NCI-H1048 (cell line): ENCODE measurements around the gene BOC.

Experiments used
- DNase-seq: peaks from one replicate; lab custom pipeline; 2025; lab: John Stamatoyannopoulos, UW

The BOC gene

GRCh38 chr3:113271189-113271588 is 59.8 kb downstream of the BOC start:
- no peak for DNase-seq

- peak; percentile 43 for DNase-seq
Observed at GRCh38 chr3:113271594-113272384, 60.4 kb downstream of the BOC start.

GRCh38 chr3:113272385-113272779 is 61.0 kb downstream of the BOC start:
- no peak for DNase-seq

GRCh38 chr3:113273011-113273410 is 61.7 kb downstream of the BOC start:
- DNase-seq: no peak

- no peak for DNase-seq
Observed at GRCh38 chr3:113273604-113274378, 62.4 kb downstream of the BOC start.

- DNase-seq: no peak
Observed at GRCh38 chr3:113274425-113275257, 63.3 kb downstream of the BOC start.

- no peak for DNase-seq
Observed at GRCh38 chr3:113275258-113275556, 63.9 kb downstream of the BOC start.

- DNase-seq: no peak
Observed at GRCh38 chr3:113275583-113275928, 64.2 kb downstream of the BOC start.

GRCh38 chr3:113275929-113276750 is 64.8 kb downstream of the BOC start:
- peak; percentile 45 for DNase-seq

- DNase-seq: no peak
Observed at GRCh38 chr3:113276751-113277080, 65.4 kb downstream of the BOC start.

- DNase-seq: no peak
Observed at GRCh38 chr3:113277414-113277813, 66.1 kb downstream of the BOC start.

- DNase-seq: no peak
Observed at GRCh38 chr3:113277941-113278598, 66.7 kb downstream of the BOC start.

- no peak for DNase-seq
Observed at GRCh38 chr3:113278599-113278955, 67.2 kb downstream of the BOC start.

- no peak for DNase-seq
Observed at GRCh38 chr3:113279686-113280085, 68.3 kb downstream of the BOC start.

- no peak for DNase-seq
Observed at GRCh38 chr3:113283306-113283705, 71.9 kb downstream of the BOC start.

GRCh38 chr3:113284453-113285050 is 73.2 kb downstream of the BOC start:
- no peak for DNase-seq

- DNase-seq: no peak
Observed at GRCh38 chr3:113285226-113285625, 73.9 kb downstream of the BOC start.

- DNase-seq: no peak
Observed at GRCh38 chr3:113285741-113286140, 74.4 kb downstream of the BOC start.

- DNase-seq: no peak
Observed at GRCh38 chr3:113286524-113286923, 75.2 kb downstream of the BOC start.

- no peak for DNase-seq
Observed at GRCh38 chr3:113287111-113287802, 75.9 kb downstream of the BOC start.
